A673 (cell line): Measurements from ENCODE around the gene CEBPA. TPM values are rescaled to one million over a fixed set of nuclear protein-coding genes. Genes with fewer than 3 reads are reported as not detected.

Experiments used
- BruUV-seq: library from RNA; stranded (reverse); fragments of 400-500 nt; replicated peaks from 2 replicates; lab custom pipeline; 2021; lab: Mats Ljungman, UMichigan
- CTCF ChIA-PET: fragments of 300-600 bp; sonication (Branson Sonifier 250); formaldehyde crosslinking; loops from one replicate; lab custom pipeline; 2022; ENCODE audit warnings: antibody characterized with exemption; lab: Charles Lee
- POLR2A ChIA-PET: fragments of 300-600 bp; sonication (Branson Sonifier 250); formaldehyde crosslinking; loops from one replicate; lab custom pipeline; 2022; ENCODE audit warnings: antibody characterized with exemption; ENCODE audit not compliant: low non-redundant PET; lab: Charles Lee
- DNase-seq: peaks from one replicate; pipeline ENCODE4 v3.0.0-alpha.2; 2015; ENCODE audit warnings: low spot score
- H3K27ac ChIP-seq: fragments of 200-600 bp; sonication (generic); 2 replicates; pipeline ENCODE4 v1.5.1; 2016; ENCODE audit warnings: mixed run types, low read depth, mild to moderate bottlenecking, mixed read lengths, antibody characterized with exemption, low read length; ENCODE audit not compliant: poor library complexity, severe bottlenecking
- H3K27me3 ChIP-seq: fragments of 200-600 bp; sonication (generic); replicated peaks from 2 replicates; pipeline ENCODE4 v1.6.1; 2017; ENCODE audit warnings: mixed run types, low read depth, mild to moderate bottlenecking, mixed read lengths, antibody characterized with exemption, low read length; ENCODE audit not compliant: insufficient read depth, poor library complexity
- H3K36me3 ChIP-seq: fragments of 200-600 bp; sonication (generic); 2 replicates; pipeline ENCODE4 v1.6.1; 2016; ENCODE audit warnings: mixed run types, mild to moderate bottlenecking, mixed read lengths, antibody characterized with exemption, low read length; ENCODE audit not compliant: insufficient read depth, poor library complexity, severe bottlenecking
- H3K4me1 ChIP-seq: fragments of 200-600 bp; sonication (generic); 2 replicates; pipeline ENCODE4 v1.6.1; 2017; ENCODE audit warnings: mixed run types, mild to moderate bottlenecking, mixed read lengths, antibody characterized with exemption, low read length; ENCODE audit not compliant: insufficient read depth, poor library complexity, severe bottlenecking
- H3K4me3 ChIP-seq: fragments of 200-600 bp; sonication (generic); 2 replicates; pipeline ENCODE4 v1.5.1; 2016; ENCODE audit warnings: low read depth, mixed run types, mild to moderate bottlenecking, mixed read lengths, low read length; ENCODE audit not compliant: poor library complexity, severe bottlenecking
- H3K9me3 ChIP-seq: fragments of 200-600 bp; sonication (generic); 2 replicates; pipeline ENCODE4 v1.6.1; 2016; ENCODE audit warnings: mixed run types, low read depth, mild to moderate bottlenecking, mixed read lengths, antibody characterized with exemption, low read length; ENCODE audit not compliant: poor library complexity, severe bottlenecking
- CTCF ChIP-seq: fragments of 300-800, 200-600 bp; sonication (generic); conservative IDR thresholded peaks from 2 replicates; pipeline ENCODE4 v1.5.1; 2017; ENCODE audit warnings: low read depth, mild to moderate bottlenecking, antibody characterized with exemption, low read length, moderate library complexity, mixed read lengths
- EZH2 ChIP-seq: fragments of 200-600 bp; sonication (generic); IDR thresholded peaks from 2 replicates; pipeline ENCODE4 v1.6.1; 2017; ENCODE audit warnings: borderline replicate concordance, low read depth, mild to moderate bottlenecking, mixed read lengths, antibody characterized with exemption, low read length; ENCODE audit not compliant: poor library complexity, severe bottlenecking
- intact Hi-C: fragments of 100-400 bp; cut with micrococcal nuclease; formaldehyde crosslinking; loops from one replicate; pipeline ENCODE4 v1.10.0; 2022; ENCODE audit not compliant: unreplicated experiment
- total RNA-seq: library from RNA; stranded (reverse); gene quantifications from 2 replicates; pipeline ENCODE4 v1.2.3, GENCODE V29; 2021

CEBPA gene
- total RNA-seq, 1 experiment from 2014 or later = 1.4 TPM

DNA sequence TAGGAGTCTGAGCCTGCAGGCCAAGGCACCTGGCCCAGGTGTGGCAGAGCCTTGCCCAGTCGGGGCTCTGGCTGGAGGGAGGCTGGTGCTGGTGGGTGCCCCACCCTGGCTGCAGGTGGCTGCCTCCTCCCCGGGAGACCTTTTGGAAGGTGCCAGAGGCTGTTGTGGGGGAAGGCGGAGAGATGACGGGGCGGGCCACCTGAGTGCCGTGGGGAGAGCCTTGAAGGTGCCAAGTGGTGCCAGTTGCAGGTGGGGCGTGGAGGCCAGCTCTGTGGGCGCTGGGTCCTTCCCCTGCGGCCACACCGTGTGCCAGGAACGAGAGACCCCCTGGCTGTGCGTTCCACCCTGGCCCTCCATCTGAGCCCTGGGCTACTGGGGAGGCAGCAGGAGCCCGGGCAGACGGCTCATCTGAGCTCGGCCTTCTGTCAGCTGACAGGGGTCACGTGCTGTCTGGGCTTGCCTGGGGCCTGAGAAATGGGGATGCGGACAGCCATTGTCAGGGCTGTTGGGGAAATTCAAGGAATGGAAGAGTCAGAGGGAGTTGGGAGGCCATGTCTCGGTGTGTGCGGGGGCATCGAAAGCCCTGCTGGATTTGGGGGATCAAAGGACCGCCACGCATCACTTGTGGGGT is 20.9 kb downstream of the CEBPA start:
- TF ChIP-seq EZH2 (no peak), CTCF (no peak)
- H3K36me3 ChIP-seq = no peaks in the 10 kb centered on the region
- no TSS peak for BruUV-seq
- H3K27me3 ChIP-seq = no peaks in the 10 kb centered on the region
- H3K9me3 ChIP-seq = no peaks in the 10 kb centered on the region
- intact Hi-C loops = no loop called here
- no peak overlapping the region for H3K27ac ChIP-seq
- ChIA-PET CTCF (no interaction called here), POLR2A (no interaction called here)
- H3K4me1 ChIP-seq = no peaks in the 10 kb centered on the region
- no peak for DNase-seq
- H3K4me3 ChIP-seq = no peak overlapping the region

- TF ChIP-seq CTCF (no peak), EZH2 (no peak)
- Histone ChIP-seq H3K27me3 (no peaks in the 10 kb centered on the region), H3K4me3 (no peak overlapping the region), H3K27ac (no peak overlapping the region), H3K36me3 (no peaks in the 10 kb centered on the region), H3K4me1 (no peaks in the 10 kb centered on the region), H3K9me3 (no peaks in the 10 kb centered on the region)
- no TSS peak for BruUV-seq
- intact Hi-C loops = no loop called here
- ChIA-PET POLR2A (interaction anchor here (0.6 kb wide), 1 partner anchor 23 kb away, joined by 3 read pairs; no protein-coding TSS in a partner anchor), CTCF (no interaction called here)
- DNase-seq = no peak
These were observed 21.9 kb downstream of the CEBPA start for GRCh38 chr19:33280351-33280921.

DNA sequence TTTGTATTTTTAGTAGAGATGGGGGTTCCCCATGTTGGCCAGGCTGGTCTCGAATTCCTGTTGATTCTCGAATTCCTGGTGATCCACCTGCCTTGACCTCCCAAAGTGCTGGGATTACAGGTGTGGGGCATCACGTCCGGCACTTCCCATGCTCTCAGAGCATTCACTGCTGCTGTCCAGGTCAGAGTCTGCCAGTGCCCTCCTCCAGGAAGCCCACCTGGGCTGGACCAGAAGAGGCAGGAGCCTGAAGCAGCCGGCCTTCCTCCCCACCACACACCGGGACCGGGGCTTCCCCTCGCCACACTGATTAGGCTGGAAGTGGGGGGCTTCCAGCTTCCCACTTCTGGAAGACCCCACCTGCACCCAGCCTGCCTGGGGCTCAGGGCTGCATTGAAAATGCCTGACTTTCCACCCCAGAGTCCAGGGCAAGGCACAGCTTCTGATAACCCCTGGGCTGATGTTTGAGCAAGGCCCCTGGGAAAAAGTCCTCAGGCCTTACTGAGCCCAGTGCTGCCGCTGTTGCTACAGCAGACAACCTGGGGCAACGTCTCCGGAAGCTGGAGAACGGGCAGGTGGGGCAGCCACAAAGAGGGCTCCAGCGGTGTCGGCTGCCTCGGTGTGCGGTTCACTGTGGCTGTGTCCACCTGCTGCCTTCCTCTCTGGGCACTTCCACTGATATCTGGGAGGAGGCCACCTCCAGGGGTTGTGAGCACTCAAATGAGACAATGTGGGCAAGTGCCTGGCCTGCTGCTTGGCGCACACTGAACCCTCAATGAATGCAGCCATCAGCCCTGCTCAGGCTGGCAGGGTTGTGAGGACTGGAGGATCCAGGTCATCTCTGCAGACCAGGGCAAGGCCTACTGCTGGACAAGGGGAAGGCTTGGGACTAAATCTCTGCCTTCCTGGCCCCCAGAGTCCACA is 22.6 kb downstream of the CEBPA start:
- ChIA-PET CTCF (no interaction called here), POLR2A (no interaction called here)
- no peaks in the 10 kb centered on the region for H3K4me1 ChIP-seq
- intact Hi-C loops = no loop called here
- no peak overlapping the region for H3K4me3 ChIP-seq
- BruUV-seq = no TSS peak
- H3K27me3 ChIP-seq = no peaks in the 10 kb centered on the region
- no peak overlapping the region for H3K27ac ChIP-seq
- H3K36me3 ChIP-seq = no peaks in the 10 kb centered on the region
- TF ChIP-seq CTCF (no peak), EZH2 (no peak)
- DNase-seq = no peak
- H3K9me3 ChIP-seq = no peaks in the 10 kb centered on the region
